Naive thymus-derived CD4-positive, alpha-beta T cell (primary cell): ENCODE measurements around the gene GHR. TPM values are rescaled to one million over a fixed set of nuclear protein-coding genes. Genes with fewer than 3 reads are reported as not detected.

Experiments used
- ATAC-seq: fragments of 150-1000 bp; cut with Tn5 transposase; 2 replicates; pipeline ENCODE4 v1.10.0; 2021; ENCODE audit warnings: mild to moderate bottlenecking, moderate library complexity
- CTCF ChIA-PET: fragments of 350-600 bp; sonication (Branson Sonifier 250); formaldehyde crosslinking; loops from one replicate; lab custom pipeline; 2021; ENCODE audit warnings: antibody characterized with exemption; lab: Charles Lee
- POLR2A ChIA-PET: fragments of 350-600 bp; sonication (Branson Sonifier 250); formaldehyde crosslinking; loops from one replicate; lab custom pipeline; 2021; ENCODE audit warnings: antibody characterized with exemption, inconsistent platforms; lab: Charles Lee
- DNase-seq, 9 donors: peaks; one replicate each; pipeline versions ENCODE4 v3.0.0 to v3.0.0-alpha.2; 2020 to 2022; ENCODE audit warnings: mixed read lengths in 1 of 9
- H3K27ac ChIP-seq: one replicate; pipeline ENCODE4 v1.7.0; 2013; ENCODE audit warnings: mild to moderate bottlenecking, low read depth, low read length, moderate library complexity
- H3K27me3 ChIP-seq, 2 donors: one replicate each; pipeline ENCODE4 v1.7.0; 2013; ENCODE audit warnings: low read length in 2 of 2, mild to moderate bottlenecking in 2 of 2, moderate library complexity in 2 of 2; ENCODE audit not compliant: control insufficient read depth in 2 of 2, insufficient read depth in 2 of 2
- H3K36me3 ChIP-seq, 3 experiments: 1 replicate in 2 of 3; 2 replicates in 1 of 3; pipeline ENCODE4 v1.7.0; 2013; ENCODE audit warnings: low read length in 3 of 3, mild to moderate bottlenecking in 3 of 3, moderate library complexity in 1 of 3; ENCODE audit not compliant: insufficient read depth in 3 of 3, control insufficient read depth in 2 of 3
- H3K4me1 ChIP-seq, 2 donors: one replicate each; pipeline ENCODE4 v1.7.0; 2013; ENCODE audit warnings: low read length in 2 of 2, mild to moderate bottlenecking in 2 of 2, moderate library complexity in 1 of 2; ENCODE audit not compliant: control insufficient read depth in 2 of 2, insufficient read depth in 2 of 2
- H3K4me3 ChIP-seq: 2 replicates; pipeline ENCODE4 v1.7.0; 2013; ENCODE audit warnings: mild to moderate bottlenecking, low read length
- H3K9me3 ChIP-seq, 3 experiments: 1 replicate in 2 of 3; 2 replicates in 1 of 3; pipeline ENCODE4 v1.7.0; 2013; ENCODE audit warnings: low read length in 3 of 3; ENCODE audit not compliant: control insufficient read depth in 2 of 3
- H3K27ac Mint-ChIP-seq, 9 donors: one replicate each; pipeline ENCODE4 v1.8.0; 2020 to 2022; ENCODE audit warnings: mixed read lengths in 9 of 9, mild to moderate bottlenecking in 8 of 9, moderate library complexity in 5 of 9, inconsistent platforms in 2 of 9
- H3K27me3 Mint-ChIP-seq, 5 donors: one replicate each; pipeline ENCODE4 v1.8.0; 2021 to 2022; ENCODE audit warnings: mixed read lengths in 5 of 5, mild to moderate bottlenecking in 1 of 5
- H3K36me3 Mint-ChIP-seq, 5 donors: one replicate each; pipeline ENCODE4 v1.8.0; 2020 to 2022; ENCODE audit warnings: mixed read lengths in 5 of 5, mild to moderate bottlenecking in 3 of 5, inconsistent platforms in 1 of 5
- H3K4me1 Mint-ChIP-seq, 7 donors: one replicate each; pipeline ENCODE4 v1.8.0; 2020 to 2022; ENCODE audit warnings: mixed read lengths in 7 of 7, mild to moderate bottlenecking in 3 of 7, inconsistent platforms in 1 of 7
- H3K4me3 Mint-ChIP-seq, 10 donors: one replicate each; pipeline ENCODE4 v1.8.0; 2020 to 2022; ENCODE audit warnings: mild to moderate bottlenecking in 10 of 10, mixed read lengths in 10 of 10, moderate library complexity in 6 of 10, inconsistent platforms in 2 of 10
- H3K9me3 Mint-ChIP-seq, 11 donors: one replicate each; pipeline ENCODE4 v1.8.0; 2020 to 2022; ENCODE audit warnings: mixed read lengths in 11 of 11, mild to moderate bottlenecking in 4 of 11, inconsistent platforms in 1 of 11, moderate library complexity in 1 of 11
- intact Hi-C, 2 donors: fragments of 100-400 bp; cut with micrococcal nuclease; formaldehyde crosslinking; loops; one replicate each; pipeline ENCODE4 v1.15.1; 2023
- polyA plus RNA-seq, 2 donors: library from polyadenylated mRNA; unstranded; fragments of 300-500 nt; fragmentation: Illumina TruSeq; gene quantifications; one replicate each; pipeline ENCODE4 v1.2.3, GENCODE V29; 2021
- total RNA-seq, 6 experiments: library from RNA in 5 of 6; stranded (reverse) in 5 of 6; gene quantifications; 1 replicate in 5 of 6; 2 replicates in 1 of 6; pipeline ENCODE4 v1.2.3 and lab custom pipeline; 2021 to 2026

GHR gene
- total and polyA plus RNA-seq, 7 experiments from 2014 or later, result not detected

DNA sequence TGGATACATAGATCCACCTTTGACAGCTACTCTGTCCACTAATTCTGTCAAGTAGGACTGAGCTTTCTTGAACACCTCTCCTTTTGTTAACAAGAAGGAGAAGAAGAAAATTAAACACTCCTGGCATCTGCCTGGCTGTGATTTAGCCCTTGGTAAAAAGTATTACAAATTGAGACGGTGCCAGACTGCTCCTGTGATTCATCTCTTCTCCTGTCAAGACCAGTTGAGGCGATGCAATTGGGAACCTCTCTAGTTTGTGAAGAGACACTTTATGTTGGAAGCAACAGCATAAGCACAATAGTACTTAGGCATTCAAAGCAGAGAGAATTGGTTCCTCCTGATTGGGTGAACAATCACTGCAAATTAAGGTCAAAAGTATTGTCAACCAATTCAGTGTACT is 72.7 kb downstream of the GHR start:
- Mint-ChIP-seq H3K27me3 (peaks cover 0 to 3% (median 2%) of the 10 kb centered on the region in 5 donors), H3K4me1 (no peaks in the 10 kb centered on the region), H3K9me3 (no peaks in the 10 kb centered on the region), H3K4me3 (no peak overlapping the region), H3K36me3 (no peaks in the 10 kb centered on the region), H3K27ac (no peak overlapping the region)
- Histone ChIP-seq H3K9me3 (no peaks in the 10 kb centered on the region), H3K36me3 (no peaks in the 10 kb centered on the region), H3K27me3 (no peaks in the 10 kb centered on the region), H3K27ac (no peak overlapping the region), H3K4me1 (no peaks in the 10 kb centered on the region), H3K4me3 (no peak overlapping the region)
- DNase-seq, result no peak
- intact Hi-C loops, result no loop called here
- ChIA-PET POLR2A (no interaction called here), CTCF (no interaction called here)
- ATAC-seq, result no peak

- DNase-seq (no peak), ATAC-seq (no peak)
- peaks cover 0 to 8% (median 2%) of the 10 kb centered on the region in 5 donors for H3K27me3 Mint-ChIP-seq
- ChIA-PET CTCF (no interaction called here), POLR2A (no interaction called here)
- no peak overlapping the region for H3K4me3 ChIP-seq
- H3K9me3 ChIP-seq, result no peaks in the 10 kb centered on the region
- H3K4me1 ChIP-seq, result no peaks in the 10 kb centered on the region
- H3K36me3 ChIP-seq, result no peaks in the 10 kb centered on the region
- no peak overlapping the region for H3K27ac Mint-ChIP-seq
- H3K27me3 ChIP-seq, result no peaks in the 10 kb centered on the region
- H3K36me3 Mint-ChIP-seq, result no peaks in the 10 kb centered on the region
- no peak overlapping the region for H3K27ac ChIP-seq
- intact Hi-C loops, result no loop called here
- no peaks in the 10 kb centered on the region for H3K4me1 Mint-ChIP-seq
- no peaks in the 10 kb centered on the region for H3K9me3 Mint-ChIP-seq
- no peak overlapping the region for H3K4me3 Mint-ChIP-seq
Measured at GRCh38 chr5:42496397-42497156, 73.3 kb downstream of the GHR start.

DNA sequence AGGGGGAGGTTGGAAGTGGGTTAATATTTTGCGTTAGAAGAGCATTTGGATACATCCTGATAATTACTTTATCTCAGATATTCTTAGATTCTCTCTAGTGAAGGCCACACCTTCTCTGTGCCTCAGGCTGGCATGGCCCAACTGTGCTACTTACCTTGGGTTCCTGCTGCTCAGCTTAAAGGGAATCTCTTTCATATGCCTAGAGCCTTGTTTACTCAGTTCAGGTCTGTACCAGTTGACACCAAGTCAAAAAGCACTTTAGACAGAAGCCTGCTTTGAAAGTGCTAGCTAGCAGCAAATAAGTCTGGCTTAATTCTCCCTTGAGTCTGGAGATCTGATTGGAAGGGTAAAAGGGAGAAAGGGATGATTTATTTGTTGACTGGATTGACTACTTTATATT is 74.8 kb downstream of the GHR start:
- H3K27ac ChIP-seq, result no peak overlapping the region
- intact Hi-C loops, result no loop called here
- H3K4me1 ChIP-seq, result no peaks in the 10 kb centered on the region
- no peaks in the 10 kb centered on the region for H3K4me1 Mint-ChIP-seq
- peaks cover 0 to 9% (median 2%) of the 10 kb centered on the region in 5 donors for H3K27me3 Mint-ChIP-seq
- DNase-seq (no peak), ATAC-seq (no peak)
- H3K27me3 ChIP-seq, result no peaks in the 10 kb centered on the region
- ChIA-PET CTCF (no interaction called here), POLR2A (no interaction called here)
- H3K27ac Mint-ChIP-seq, result no peak overlapping the region
- H3K9me3 ChIP-seq, result no peaks in the 10 kb centered on the region
- H3K9me3 Mint-ChIP-seq, result no peaks in the 10 kb centered on the region
- H3K36me3 Mint-ChIP-seq, result no peaks in the 10 kb centered on the region
- no peak overlapping the region for H3K4me3 Mint-ChIP-seq
- H3K4me3 ChIP-seq, result no peak overlapping the region
- H3K36me3 ChIP-seq, result no peaks in the 10 kb centered on the region

DNA sequence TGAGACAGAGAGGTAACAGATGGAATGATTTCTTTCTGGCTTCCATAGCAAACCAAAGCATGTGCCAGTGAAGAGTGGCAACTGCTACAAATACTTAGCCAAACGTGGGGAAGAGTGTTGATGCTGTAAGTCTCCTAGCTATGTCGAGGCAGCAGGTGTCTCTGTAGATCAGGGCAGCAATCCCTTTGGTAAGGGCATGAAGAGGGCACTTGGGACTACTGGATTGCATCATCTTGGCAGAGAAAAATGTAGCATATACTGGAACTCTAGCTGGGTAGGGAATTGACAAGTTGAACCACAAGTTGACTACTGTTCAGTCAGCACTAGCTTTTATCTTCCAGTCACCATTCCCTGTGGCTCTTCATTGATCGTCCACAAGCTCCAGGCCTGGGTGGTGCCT is 75.8 kb downstream of the GHR start:
- Histone ChIP-seq H3K9me3 (no peaks in the 10 kb centered on the region), H3K36me3 (no peaks in the 10 kb centered on the region), H3K4me1 (no peaks in the 10 kb centered on the region), H3K4me3 (no peak overlapping the region), H3K27me3 (no peaks in the 10 kb centered on the region), H3K27ac (no peak overlapping the region)
- no peak overlapping the region for H3K4me3 Mint-ChIP-seq
- no peak for DNase-seq
- no peaks in the 10 kb centered on the region for H3K4me1 Mint-ChIP-seq
- no peaks in the 10 kb centered on the region for H3K9me3 Mint-ChIP-seq
- CTCF ChIA-PET, result no interaction called here
- no peak overlapping the region for H3K27ac Mint-ChIP-seq
- intact Hi-C loops, result no loop called here
- no peak for ATAC-seq
- H3K36me3 Mint-ChIP-seq, result no peaks in the 10 kb centered on the region
- peaks cover 0 to 10% (median 2%) of the 10 kb centered on the region in 5 donors for H3K27me3 Mint-ChIP-seq
- POLR2A ChIA-PET, result no interaction called here

GRCh38 chr5:42500003-42500599 is 76.9 kb downstream of the GHR start:
- ChIA-PET POLR2A (no interaction called here), CTCF (no interaction called here)
- no peaks in the 10 kb centered on the region for H3K27me3 ChIP-seq
- Mint-ChIP-seq H3K27me3 (peaks cover 0 to 10% (median 2%) of the 10 kb centered on the region in 5 donors), H3K27ac (no peak overlapping the region), H3K4me3 (no peak overlapping the region), H3K4me1 (no peaks in the 10 kb centered on the region), H3K36me3 (no peaks in the 10 kb centered on the region), H3K9me3 (no peaks in the 10 kb centered on the region)
- no peak overlapping the region for H3K27ac ChIP-seq
- DNase-seq (no peak), ATAC-seq (no peak)
- intact Hi-C loops, result no loop called here
- H3K4me3 ChIP-seq, result no peak overlapping the region
- no peaks in the 10 kb centered on the region for H3K36me3 ChIP-seq
- H3K4me1 ChIP-seq, result no peaks in the 10 kb centered on the region
- H3K9me3 ChIP-seq, result no peaks in the 10 kb centered on the region

DNA sequence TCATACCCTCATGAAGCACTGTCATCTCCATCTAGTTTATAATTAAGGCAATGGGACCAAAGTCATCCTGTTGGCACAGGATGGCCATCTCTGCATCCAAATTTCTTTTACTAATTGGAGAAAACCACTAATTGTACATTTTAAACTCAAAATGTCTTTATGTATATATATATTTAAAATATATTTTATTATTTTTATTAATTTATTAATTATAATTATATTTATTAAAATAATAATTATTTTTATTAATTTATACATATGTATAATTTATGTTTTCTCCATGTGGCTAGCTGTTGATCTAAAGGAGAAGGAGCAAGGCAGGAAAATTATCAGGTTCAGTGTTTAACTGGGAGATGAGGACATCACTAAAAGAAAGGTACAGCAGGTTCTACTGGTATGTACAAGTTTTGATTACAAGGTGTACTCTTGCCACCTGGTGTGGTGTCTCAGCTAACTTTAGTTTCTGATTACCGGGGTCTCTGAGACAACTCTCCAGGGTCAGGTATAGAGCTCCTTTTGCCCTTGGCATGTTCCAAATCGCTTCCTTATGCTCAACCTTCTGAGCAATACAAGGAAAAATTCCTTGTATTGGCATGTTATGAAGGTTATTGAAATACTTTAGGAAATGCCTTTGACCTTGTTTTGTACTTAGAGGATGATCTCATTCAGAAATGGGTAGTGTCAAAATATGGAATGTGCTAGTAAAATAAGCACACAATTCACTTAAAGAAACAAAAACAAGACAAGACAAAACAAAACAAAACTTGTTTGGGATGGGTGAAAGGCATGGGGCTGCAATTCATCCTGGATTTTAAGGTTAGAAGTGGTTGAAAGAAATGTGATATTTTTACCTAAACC is 79.6 kb downstream of the GHR start:
- no peak for DNase-seq
- Mint-ChIP-seq H3K27me3 (peaks cover 0 to 10% (median 0%) of the 10 kb centered on the region in 5 donors), H3K4me3 (no peak overlapping the region), H3K4me1 (no peaks in the 10 kb centered on the region), H3K9me3 (peaks cover 0 to 3% (median 0%) of the 10 kb centered on the region in 11 donors), H3K27ac (no peak overlapping the region), H3K36me3 (no peaks in the 10 kb centered on the region)
- POLR2A ChIA-PET, result no interaction called here
- no peaks in the 10 kb centered on the region for H3K36me3 ChIP-seq
- no peaks in the 10 kb centered on the region for H3K27me3 ChIP-seq
- H3K9me3 ChIP-seq, result no peaks in the 10 kb centered on the region
- H3K4me3 ChIP-seq, result no peak overlapping the region
- H3K4me1 ChIP-seq, result no peaks in the 10 kb centered on the region
- no peak overlapping the region for H3K27ac ChIP-seq
- no peak for ATAC-seq
- intact Hi-C loops, result no loop called here
- CTCF ChIA-PET, result no interaction called here
